HG03108 (cell line): ENCODE results near the gene TOX2.

Source experiments
- ATAC-seq: cut with Tn5 transposase; IDR thresholded peaks from one replicate; pipeline ENCODE4 v1.9.1; 2021; ENCODE audit warnings: moderate library complexity; ENCODE audit not compliant: unreplicated experiment

Gene TOX2

DNA sequence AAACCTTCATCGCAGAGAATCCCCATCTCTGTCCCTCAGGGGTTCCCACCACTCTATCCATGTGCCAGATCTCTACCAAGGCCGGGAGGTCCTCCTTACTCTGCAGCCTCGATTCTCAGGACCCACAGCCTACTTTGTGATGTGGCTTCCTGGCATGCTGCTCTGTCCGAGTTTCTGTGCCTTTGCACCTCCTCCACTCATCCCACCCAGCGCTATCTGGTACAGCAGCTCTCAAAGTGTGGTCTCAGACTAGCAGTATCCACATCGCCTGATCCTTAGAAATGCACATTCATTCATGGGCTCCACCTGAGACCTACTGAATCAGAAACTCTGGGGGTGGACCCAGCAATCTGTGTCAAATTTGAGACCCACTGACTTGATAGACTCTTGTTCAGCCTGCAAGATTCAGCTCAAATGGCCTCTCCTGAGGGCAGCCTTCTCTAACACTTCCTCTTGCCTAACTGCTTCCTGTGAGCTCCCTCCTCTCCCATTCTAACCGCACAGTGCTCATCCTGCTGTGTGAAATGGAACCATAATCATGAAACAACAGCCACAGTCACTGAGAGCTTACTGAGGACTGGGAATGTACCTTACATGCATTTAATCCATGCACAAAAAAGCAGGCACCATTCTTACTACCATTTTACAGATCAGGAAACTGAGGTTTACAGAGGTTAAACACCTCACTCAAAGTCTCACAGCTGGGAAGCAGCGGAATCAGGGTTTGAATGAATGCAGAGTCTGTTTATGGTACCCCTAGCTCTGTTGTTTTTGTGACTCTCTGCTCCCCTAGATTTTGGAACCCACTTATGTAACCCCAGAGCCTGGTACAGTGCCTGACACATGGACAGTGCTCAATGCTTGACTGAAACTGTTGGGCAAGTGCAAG is 202.9 kb downstream of the TOX2 start:
- ATAC-seq, result no peak

DNA sequence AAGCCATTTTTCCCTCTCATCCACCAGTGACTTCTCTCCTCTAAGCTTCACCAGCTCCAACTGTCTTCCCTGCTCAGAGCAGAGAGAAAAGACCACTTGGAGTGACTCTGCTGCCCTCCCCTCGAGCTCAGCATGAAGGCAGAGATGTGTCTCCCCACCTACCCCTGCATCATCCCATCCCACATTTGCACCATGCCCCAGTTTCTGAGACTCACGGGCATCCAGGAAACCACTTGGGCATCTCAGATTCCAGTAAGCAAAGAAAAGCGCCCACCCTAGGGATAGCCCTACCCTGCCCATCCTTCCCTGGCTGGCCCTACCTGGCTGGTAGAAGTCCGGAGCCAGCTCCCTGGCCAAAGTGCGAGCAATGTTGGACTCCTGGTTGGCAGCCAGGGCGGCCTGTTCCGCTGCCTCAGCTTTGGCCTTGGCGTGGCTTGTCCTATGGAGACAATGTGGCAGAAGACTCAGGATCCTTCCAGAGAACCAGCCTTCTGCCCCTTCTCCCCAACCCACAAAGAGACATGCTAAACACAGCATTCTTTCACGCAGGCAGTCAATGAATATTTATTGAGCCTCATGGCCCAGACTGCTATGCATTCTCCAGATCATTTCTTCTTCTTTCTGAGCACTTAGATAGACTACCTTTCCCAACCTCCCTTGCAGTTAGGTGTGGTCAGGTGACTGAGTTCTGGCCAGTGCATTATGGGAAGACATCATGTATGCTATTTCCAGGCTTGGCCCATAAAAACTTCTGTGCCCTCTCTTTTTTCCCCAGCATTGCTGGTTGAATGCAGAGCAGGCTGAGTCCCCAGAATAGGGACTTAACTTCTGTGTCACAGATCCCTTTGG is 203.8 kb downstream of the TOX2 start:
- ATAC-seq, result no peak
